B cell (primary cell): ENCODE data around the gene HTT. TPM values are rescaled to one million over a fixed set of nuclear protein-coding genes. Genes with fewer than 3 reads are reported as not detected.

Experiments used
- ATAC-seq: fragments of 200-7000 bp; cut with Tn5 transposase; one replicate; pipeline ENCODE4 v1.10.0; 2021; ENCODE audit warnings: low read depth, mild to moderate bottlenecking, moderate number of reproducible peaks, moderate library complexity
- CTCF ChIA-PET: fragments of 350-600 bp; sonication (Branson Sonifier 250); formaldehyde crosslinking; loops from one replicate; lab custom pipeline; 2021; ENCODE audit warnings: antibody characterized with exemption, inconsistent platforms; lab: Charles Lee
- POLR2A ChIA-PET: fragments of 350-600 bp; sonication (Branson Sonifier 250); formaldehyde crosslinking; loops from one replicate; lab custom pipeline; 2021; ENCODE audit warnings: antibody characterized with exemption; lab: Charles Lee
- DNase-seq: peaks from one replicate; pipeline ENCODE4 v3.0.0; 2013
- H2AFZ ChIP-seq: 2 replicates; pipeline ENCODE4 v1.6.1; 2012; ENCODE audit warnings: mild to moderate bottlenecking, low read depth, low read length; ENCODE audit not compliant: insufficient read depth, poor library complexity, severe bottlenecking
- H3K27ac ChIP-seq, 2 donors: 1 replicate in 1 of 2; 2 replicates in 1 of 2; pipeline ENCODE4 v1.5.1; 2012 to 2013; ENCODE audit warnings: low read length in 2 of 2, mild to moderate bottlenecking in 2 of 2, moderate library complexity in 1 of 2
- H3K27me3 ChIP-seq, 4 experiments: fragments of 200-600 bp in 1 of 4; sonication (generic) in 1 of 4; replicated peaks in 1 of 4; 1 replicate in 2 of 4; 2 replicates in 2 of 4; pipeline versions ENCODE4 v1.6.1 to v1.7.0; 2013 to 2016; ENCODE audit warnings: low read length in 3 of 4, mild to moderate bottlenecking in 2 of 4, mixed read lengths in 1 of 4, moderate library complexity in 1 of 4; ENCODE audit not compliant: insufficient read depth in 4 of 4, control insufficient read depth in 3 of 4; ENCODE audit errors: control extremely low read depth in 1 of 4
- H3K36me3 ChIP-seq, 2 experiments: replicated peaks in 1 of 2; 1 replicate in 1 of 2; 2 replicates in 1 of 2; pipeline versions ENCODE4 v1.6.1 to v1.7.1; 2013; ENCODE audit warnings: low read length in 1 of 2; ENCODE audit not compliant: insufficient read depth in 2 of 2, control insufficient read depth in 1 of 2; ENCODE audit errors: control extremely low read depth in 1 of 2, extremely low read depth in 1 of 2
- H3K4me1 ChIP-seq, 2 donors: fragments of 200-600 bp in 1 of 2; sonication (generic) in 1 of 2; 1 replicate in 1 of 2; 2 replicates in 1 of 2; pipeline versions ENCODE4 v1.5.1 to v1.6.1; 2013 to 2017; ENCODE audit warnings: low read length in 2 of 2; ENCODE audit not compliant: control insufficient read depth in 2 of 2, insufficient read depth in 2 of 2
- H3K4me2 ChIP-seq: replicated peaks from 2 replicates; pipeline ENCODE3; 2012; ENCODE audit warnings: mild to moderate bottlenecking, low read depth, low read length; ENCODE audit not compliant: poor library complexity, severe bottlenecking
- H3K4me3 ChIP-seq, 5 experiments: fragments of 200-600 bp in 1 of 5; sonication (generic) in 1 of 5; 1 replicate in 3 of 5; 2 replicates in 2 of 5; pipeline versions ENCODE4 v1.5.1 to v1.7.0; 2011 to 2016; ENCODE audit warnings: low read length in 4 of 5, mild to moderate bottlenecking in 4 of 5, low read depth in 2 of 5, control low read depth in 1 of 5, moderate library complexity in 1 of 5; ENCODE audit not compliant: insufficient read depth in 1 of 5; ENCODE audit errors: control extremely low read depth in 1 of 5, extremely low read depth in 1 of 5
- H3K79me2 ChIP-seq: fragments of 200-600 bp; sonication (generic); one replicate; pipeline ENCODE4 v1.6.0; 2016; ENCODE audit warnings: low read length; ENCODE audit not compliant: control insufficient read depth, insufficient read depth
- H3K9ac ChIP-seq: fragments of 200-600 bp; sonication (generic); 2 replicates; pipeline ENCODE4 v1.6.1; 2017; ENCODE audit warnings: mild to moderate bottlenecking, low read length, moderate library complexity
- H3K9me3 ChIP-seq, 3 donors: one replicate each; pipeline versions ENCODE4 v1.6.1 to v1.7.1; 2013; ENCODE audit warnings: low read length in 2 of 3; ENCODE audit not compliant: control insufficient read depth in 2 of 3, insufficient read depth in 1 of 3; ENCODE audit errors: control extremely low read depth in 1 of 3
- H4K20me1 ChIP-seq: 2 replicates; pipeline ENCODE4 v1.6.0; 2012; ENCODE audit warnings: mild to moderate bottlenecking, low read length; ENCODE audit not compliant: insufficient read depth, control insufficient read depth, poor library complexity, severe bottlenecking
- H3K27ac Mint-ChIP-seq: one replicate; pipeline ENCODE4 v1.8.0; 2021; ENCODE audit warnings: mixed read lengths
- H3K27me3 Mint-ChIP-seq: one replicate; pipeline ENCODE4 v1.8.0; 2021; ENCODE audit warnings: mixed read lengths
- H3K4me1 Mint-ChIP-seq: one replicate; pipeline ENCODE4 v1.8.0; 2021; ENCODE audit warnings: mixed read lengths
- H3K4me3 Mint-ChIP-seq: one replicate; pipeline ENCODE4 v1.8.0; 2021; ENCODE audit warnings: mixed read lengths
- H3K9me3 Mint-ChIP-seq: one replicate; pipeline ENCODE4 v1.8.0; 2022; ENCODE audit warnings: mixed read lengths; ENCODE audit not compliant: insufficient read depth
- EZH2 ChIP-seq: IDR thresholded peaks from 2 replicates; pipeline ENCODE4 v1.6.1; 2012; ENCODE audit warnings: borderline replicate concordance, low read depth, mild to moderate bottlenecking, moderate library complexity, low read length; ENCODE audit not compliant: insufficient read depth, poor library complexity, severe bottlenecking
- WGBS: methylation state at CpG from one replicate; pipeline ENCODE4 v1.1.5; 2013; ENCODE audit warnings: missing lambda C conversion rate; ENCODE audit not compliant: insufficient coverage; 5-methylcytosine and 5-hydroxymethylcytosine counted together
- intact Hi-C: fragments of 100-400 bp; cut with micrococcal nuclease; formaldehyde crosslinking; loops from one replicate; pipeline ENCODE4 v1.10.0; 2022
- polyA plus RNA-seq: library from polyadenylated mRNA; depleted of rRNA; stranded (reverse); fragments of >200 nt; gene quantifications from 2 replicates; pipeline ENCODE4 v1.2.3, GENCODE V29; 2012
- total RNA-seq, 2 donors: library from RNA; stranded (reverse); fragments of 120-200 nt in 1 of 2; gene quantifications; 1 replicate in 1 of 2; 2 replicates in 1 of 2; pipeline versions ENCODE4 v1.2.3 to v1.2.4, GENCODE V29; 2013 to 2022
- TF ChIP-seq, protein P1 (sequence below): fragments of 200-600 bp; IDR thresholded peaks from one replicate; pipeline ENCODE4 v1.8.0; 2022; ENCODE audit warnings: antibody characterized with exemption, mild to moderate bottlenecking

HTT gene
- total and polyA plus RNA-seq, 2 donors (not counting 1 experiment from before 2014, with no cell fraction given): 52.8 to 195 TPM

DNA sequence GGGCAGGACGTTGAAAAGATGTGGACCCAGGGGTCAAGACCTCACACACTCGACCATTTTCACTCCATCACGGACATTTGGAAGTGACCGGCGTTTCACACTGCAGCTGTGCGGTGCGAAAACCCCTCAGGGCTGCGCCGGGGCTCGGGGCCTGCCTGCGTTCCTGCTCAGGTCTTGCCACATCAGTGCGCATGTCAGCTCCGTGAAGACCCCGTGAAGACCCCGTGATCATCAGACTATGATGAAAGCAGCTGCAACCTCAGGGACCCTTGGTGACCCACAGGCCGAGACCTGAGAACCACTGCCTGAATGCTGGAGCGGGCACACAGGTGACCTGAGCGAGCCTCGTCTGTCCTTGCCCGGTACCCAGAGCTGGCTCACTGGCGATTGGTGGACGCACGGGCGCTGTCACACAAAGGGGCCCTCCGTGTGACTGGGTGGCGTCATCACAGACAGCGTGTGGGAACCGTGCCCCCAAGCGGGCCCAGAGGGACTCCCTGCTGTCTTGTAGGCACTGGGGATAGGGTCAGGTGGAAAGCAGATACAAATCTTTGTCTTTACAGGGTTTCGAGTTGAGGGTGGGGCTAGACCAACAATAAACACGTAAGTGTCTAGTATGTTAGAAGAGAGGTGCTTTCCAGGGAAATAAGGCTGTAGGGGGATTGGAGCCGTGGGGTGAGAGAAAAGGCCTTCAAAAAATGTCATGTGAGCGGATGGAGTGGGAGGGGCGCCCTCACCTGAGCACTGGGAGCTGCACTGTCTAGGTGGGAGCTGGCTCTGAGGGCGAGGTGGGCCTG is 187.1 kb downstream of the HTT start:
- H2AFZ ChIP-seq: no peak overlapping the region
- H3K9me3 Mint-ChIP-seq: no peaks in the 10 kb centered on the region
- H3K27me3 Mint-ChIP-seq: no peaks in the 10 kb centered on the region
- POLR2A ChIA-PET: no interaction called here
- H3K4me3 ChIP-seq: no peak overlapping the region
- H3K4me1 ChIP-seq: peaks cover 9 to 17% of the 10 kb centered on the region in 2 donors
- DNase-seq (no peak), ATAC-seq (no peak)
- H3K79me2 ChIP-seq: no peaks in the 10 kb centered on the region
- no peak overlapping the region for H3K27ac ChIP-seq
- TF ChIP-seq, protein P1, sequence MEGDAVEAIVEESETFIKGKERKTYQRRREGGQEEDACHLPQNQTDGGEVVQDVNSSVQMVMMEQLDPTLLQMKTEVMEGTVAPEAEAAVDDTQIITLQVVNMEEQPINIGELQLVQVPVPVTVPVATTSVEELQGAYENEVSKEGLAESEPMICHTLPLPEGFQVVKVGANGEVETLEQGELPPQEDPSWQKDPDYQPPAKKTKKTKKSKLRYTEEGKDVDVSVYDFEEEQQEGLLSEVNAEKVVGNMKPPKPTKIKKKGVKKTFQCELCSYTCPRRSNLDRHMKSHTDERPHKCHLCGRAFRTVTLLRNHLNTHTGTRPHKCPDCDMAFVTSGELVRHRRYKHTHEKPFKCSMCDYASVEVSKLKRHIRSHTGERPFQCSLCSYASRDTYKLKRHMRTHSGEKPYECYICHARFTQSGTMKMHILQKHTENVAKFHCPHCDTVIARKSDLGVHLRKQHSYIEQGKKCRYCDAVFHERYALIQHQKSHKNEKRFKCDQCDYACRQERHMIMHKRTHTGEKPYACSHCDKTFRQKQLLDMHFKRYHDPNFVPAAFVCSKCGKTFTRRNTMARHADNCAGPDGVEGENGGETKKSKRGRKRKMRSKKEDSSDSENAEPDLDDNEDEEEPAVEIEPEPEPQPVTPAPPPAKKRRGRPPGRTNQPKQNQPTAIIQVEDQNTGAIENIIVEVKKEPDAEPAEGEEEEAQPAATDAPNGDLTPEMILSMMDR: no peak
- no peak for TF ChIP-seq EZH2
- H3K9me3 ChIP-seq: no peaks in the 10 kb centered on the region
- no peaks in the 10 kb centered on the region for H4K20me1 ChIP-seq
- H3K4me1 Mint-ChIP-seq: peaks cover 19% of the 10 kb centered on the region
- no peak overlapping the region for H3K4me2 ChIP-seq
- H3K36me3 ChIP-seq: no peaks in the 10 kb centered on the region
- intact Hi-C loops: no loop called here
- H3K27ac Mint-ChIP-seq: no peak overlapping the region
- H3K4me3 Mint-ChIP-seq: no peak overlapping the region
- CTCF ChIA-PET: interaction anchor here (0.9 kb wide), 1 partner anchor 11 kb away, joined by 3 read pairs; no protein-coding TSS in a partner anchor
- no peak overlapping the region for H3K9ac ChIP-seq
- WGBS: 95% methylated on average over 35 of the region's 35 CpGs
- H3K27me3 ChIP-seq: no peaks in the 10 kb centered on the region
